Epithelial cell of esophagus (primary cell): ENCODE results near the gene CCNA2.

ENCODE experiments used
- DNase-seq: peaks from one replicate; pipeline ENCODE4 v3.0.0; 2010; ENCODE audit warnings: low read depth
- H3K4me3 ChIP-seq: 2 replicates; pipeline ENCODE4 v1.5.1; 2011; ENCODE audit warnings: mild to moderate bottlenecking, low read length, control low read depth
- CTCF ChIP-seq: IDR thresholded peaks from 2 replicates; pipeline ENCODE4 v1.5.1; 2011; ENCODE audit warnings: low read depth, mild to moderate bottlenecking, low read length, control low read depth, inconsistent platforms; ENCODE audit not compliant: insufficient read depth; ENCODE audit errors: missing control alignments

CCNA2 gene

GRCh38 chr4:121823505-121824170 is at the start of gene CCNA2:
Gene CCNA2 (minus strand): TSS chr4:121823883. CDS start chr4:121823628, 255 bp downstream.
- DNase-seq: peak; percentile 98
- no peak for TF ChIP-seq CTCF
- H3K4me3 ChIP-seq: peak within 1 kb of the TSS; percentile 80

GRCh38 chr4:121869841-121870822 is 46.4 kb upstream of the CCNA2 start, which contains the start of gene BBS7:
Gene BBS7 (minus strand): TSS chr4:121870474. CDS start chr4:121870313, 161 bp downstream.
- peak; percentile 96 for DNase-seq
- H3K4me3 ChIP-seq: peak within 1 kb of the TSS; percentile 88

GRCh38 chr4:121863799-121864198 is 40.1 kb upstream of the CCNA2 start:
- DNase-seq: no peak
- no peak overlapping the region for H3K4me3 ChIP-seq
- TF ChIP-seq CTCF: no peak

More at GRCh38 chr4:121869841-121870822, 46.4 kb upstream of the CCNA2 start, which contains the start of gene BBS7:
- no peak for TF ChIP-seq CTCF

- H3K4me3 ChIP-seq: no peak overlapping the region
- TF ChIP-seq CTCF: no peak
- DNase-seq: no peak
Measured at GRCh38 chr4:121861426-121861825, 37.7 kb upstream of the CCNA2 start.

GRCh38 chr4:121860121-121860520 is 36.4 kb upstream of the CCNA2 start:
- no peak overlapping the region for H3K4me3 ChIP-seq
- DNase-seq: no peak
- no peak for TF ChIP-seq CTCF

GRCh38 chr4:121851354-121851753 is 27.7 kb upstream of the CCNA2 start:
- no peak for DNase-seq
- no peak for TF ChIP-seq CTCF
- H3K4me3 ChIP-seq: no peak overlapping the region
